K562 (cell line): ENCODE results near the gene CLCA2. TPM values are rescaled to one million over a fixed set of nuclear protein-coding genes. Genes with fewer than 3 reads are reported as not detected.

ENCODE experiments used
- ATAC-seq: fragments of 200-7000 bp; cut with Tn5 transposase; 3 replicates; pipeline ENCODE4 v1.9.1; 2020; ENCODE audit warnings: moderate library complexity
- BruUV-seq: library from RNA; stranded (reverse); fragments of 400-500 nt; replicated peaks from 2 replicates; lab custom pipeline; 2021; lab: Mats Ljungman, UMichigan
- CTCF ChIA-PET: fragments of 300-600 bp; formaldehyde crosslinking; extraction: SDS; loops from one replicate; lab custom pipeline; 2021; ENCODE audit warnings: low intra/inter-chr PET ratio; lab: Yijun Ruan, JAX
- POLR2A ChIA-PET: fragments of 300-600, 350-650 bp; sonication (Branson Sonifier 250); formaldehyde crosslinking; extraction: SDS; loops from one replicate; lab custom pipeline; 2021; ENCODE audit warnings: antibody characterized with exemption, inconsistent platforms; lab: Yijun Ruan, JAX
- DNase-seq, 4 experiments: peaks; one replicate each; pipeline versions ENCODE4 v3.0.0 to v3.0.0-alpha.2; 2011 to 2018; ENCODE audit warnings: low spot score in 3 of 4, mixed read lengths in 3 of 4; ENCODE audit errors: extremely low read depth in 1 of 4
- FAIRE-seq: peaks from 2 replicates; lab custom pipeline; 2011; peaks lifted over from hg19 to GRCh38; lab: Jason Lieb, UNC
- H2AFZ ChIP-seq: 2 replicates; pipeline ENCODE4 v1.6.0; 2011; ENCODE audit warnings: low read depth, low read length, control low read depth, inconsistent platforms
- H3K27ac ChIP-seq: fragments of 200-600 bp; 3 replicates; pipeline ENCODE4 v1.8.0; 2011; ENCODE audit warnings: low read depth, mild to moderate bottlenecking, control low read depth, inconsistent platforms, low read length, moderate library complexity, mixed read lengths; ENCODE audit errors: extremely low read depth
- H3K27me3 ChIP-seq, 2 experiments: fragments of 300-600 bp in 1 of 2; 2 replicates in 1 of 2; 3 replicates in 1 of 2; pipeline versions ENCODE4 v1.6.0 to v1.8.0; 2011; ENCODE audit warnings: inconsistent platforms in 2 of 2, low read length in 2 of 2, mild to moderate bottlenecking in 1 of 2, mixed read lengths in 1 of 2, moderate library complexity in 1 of 2; ENCODE audit not compliant: control insufficient read depth in 2 of 2, insufficient read depth in 2 of 2
- H3K36me3 ChIP-seq: fragments of 300-600 bp; 3 replicates; pipeline ENCODE4 v1.8.0; 2011; ENCODE audit warnings: mild to moderate bottlenecking, low read length, inconsistent platforms; ENCODE audit not compliant: control insufficient read depth, insufficient read depth
- H3K4me1 ChIP-seq, 2 experiments: fragments of 200-600 bp in 1 of 2; replicated peaks in 1 of 2; 2 replicates in 1 of 2; 3 replicates in 1 of 2; pipeline versions ENCODE4 v1.5.1 to v1.8.0; 2011; ENCODE audit warnings: inconsistent platforms in 2 of 2, low read length in 2 of 2, mild to moderate bottlenecking in 1 of 2, mixed read lengths in 1 of 2, moderate library complexity in 1 of 2; ENCODE audit not compliant: control insufficient read depth in 2 of 2, insufficient read depth in 2 of 2
- H3K4me2 ChIP-seq: 2 replicates; pipeline ENCODE4 v1.6.1; 2011; ENCODE audit warnings: low read length, control low read depth, inconsistent platforms, mixed read lengths; ENCODE audit not compliant: insufficient read depth
- H3K4me3 ChIP-seq: fragments of 200-600 bp; sonication (generic), shearing (Covaris generic); 2 replicates; pipeline ENCODE4 v1.5.1; 2016; ENCODE audit warnings: control low read depth, inconsistent platforms
- H3K79me2 ChIP-seq: fragments of 200-600 bp; 3 replicates; pipeline ENCODE4 v1.8.0; 2011; ENCODE audit warnings: low read length, inconsistent platforms; ENCODE audit not compliant: control insufficient read depth, insufficient read depth
- H3K9ac ChIP-seq, 2 experiments: 2 replicates each; pipeline versions ENCODE4 v1.6.0 to v1.6.1; 2011; ENCODE audit warnings: low read depth in 2 of 2, low read length in 2 of 2, control low read depth in 1 of 2, inconsistent platforms in 1 of 2, mild to moderate bottlenecking in 1 of 2, mixed read lengths in 1 of 2; ENCODE audit not compliant: insufficient read depth in 1 of 2
- H3K9me1 ChIP-seq: one replicate; pipeline ENCODE4 v1.6.0; 2011; ENCODE audit warnings: inconsistent platforms, mild to moderate bottlenecking, low read length, moderate library complexity; ENCODE audit not compliant: control insufficient read depth, insufficient read depth
- H3K9me3 ChIP-seq: replicated peaks from 2 replicates; pipeline ENCODE4 v1.5.1; 2011; ENCODE audit warnings: low read depth, low read length, inconsistent platforms; ENCODE audit not compliant: control insufficient read depth, insufficient read depth
- H4K20me1 ChIP-seq: replicated peaks from 2 replicates; pipeline ENCODE4 v1.6.1; 2011; ENCODE audit warnings: low read length, inconsistent platforms, mixed read lengths; ENCODE audit not compliant: control insufficient read depth, insufficient read depth
- ARID3A ChIP-seq: IDR thresholded peaks from 2 replicates; pipeline ENCODE4 v1.6.1; 2012; ENCODE audit warnings: low read depth, low read length, improper control_type of control experiment, borderline replicate concordance
- CTBP1 ChIP-seq: fragments of 450-650 bp; IDR thresholded peaks from 2 replicates; pipeline ENCODE4 v1.6.1; 2016; ENCODE audit warnings: borderline replicate concordance
- FOXA1 ChIP-seq: fragments of 450-650 bp; IDR thresholded peaks from 2 replicates; pipeline ENCODE4 v1.6.1; 2016; ENCODE audit warnings: mild to moderate bottlenecking, borderline replicate concordance
- GABPB2 ChIP-seq: fragments of 250-450 bp; sonication (Bioruptor Pico); conservative IDR thresholded peaks from 2 replicates; pipeline ENCODE4 v1.5.1; 2021; ENCODE audit warnings: mild to moderate bottlenecking
- MEF2D ChIP-seq: conservative IDR thresholded peaks from 2 replicates; pipeline ENCODE4 v1.6.1; 2016; ENCODE audit warnings: low read depth, missing genetic modification characterization, missing compliant biosample characterization
- NCOR1 ChIP-seq: fragments of 450-650 bp; IDR thresholded peaks from 2 replicates; pipeline ENCODE4 v1.6.1; 2016; ENCODE audit warnings: mild to moderate bottlenecking, moderate library complexity
- RNF219 ChIP-seq: fragments of 250-450 bp; sonication (Bioruptor Pico); IDR thresholded peaks from 2 replicates; pipeline ENCODE4 v1.5.0; 2022; ENCODE audit warnings: mild to moderate bottlenecking
- TAF15 ChIP-seq: fragments of 200-400 bp; formaldehyde crosslinking; IDR thresholded peaks from 2 replicates; pipeline ENCODE4 v1.6.1; 2017; ENCODE audit warnings: mild to moderate bottlenecking, low read depth, low read length, moderate library complexity
- TCF7 ChIP-seq: sonication (generic); IDR thresholded peaks from 2 replicates; pipeline ENCODE4 v1.6.1; 2016; ENCODE audit warnings: antibody characterized with exemption, borderline replicate concordance
- ZBTB5 ChIP-seq: fragments of 450-650 bp; IDR thresholded peaks from 2 replicates; pipeline ENCODE4 v1.6.1; 2017; ENCODE audit warnings: antibody characterized with exemption
- ZNF644 ChIP-seq: fragments of 200-800 bp; sonication (Bioruptor generic); IDR thresholded peaks from 2 replicates; pipeline ENCODE4 v1.6.1; 2016; ENCODE audit warnings: low read depth, missing genetic modification characterization, missing compliant biosample characterization
- WGBS: fragments of 100-300 bp; shearing (Covaris generic); methylation state at CpG from one replicate; pipeline ENCODE4 v1.1.6; 2016; ENCODE audit warnings: low coverage, mixed read lengths; ENCODE audit not compliant: insufficient coverage; ENCODE audit errors: missing lambda C conversion rate; 5-methylcytosine and 5-hydroxymethylcytosine counted together
- in situ Hi-C: fragments of 300-500 bp; cut with MboI; formaldehyde crosslinking; loops from 4 replicates; pipeline ENCODE4 v1.15.0; 2018; ENCODE audit warnings: inconsistent platforms, mixed read lengths
- intact Hi-C: fragments of 100-400 bp; cut with micrococcal nuclease; formaldehyde crosslinking; loops from 2 replicates; pipeline ENCODE4 v1.14.2; 2022
- polyA plus RNA-seq, 8 experiments: library from polyadenylated mRNA; depleted of rRNA in 4 of 8; stranded (reverse) in 5 of 8; unstranded in 3 of 8; fragments of >200 nt; fragmentation: Nextera tagmentation in 2 of 8; fragmentation: Illumina TruSeq in 1 of 8; extraction: Ambion mirVana in 2 of 8; extraction: Trizol in 1 of 8; gene quantifications; 2 replicates each; pipeline versions ENCODE4 v1.2.1 to v1.2.3, GENCODE V29; 2011 to 2014; ENCODE audit warnings: inconsistent platforms in 1 of 8, missing spikeins in 1 of 8
- total RNA-seq, 7 experiments: library from RNA; depleted of rRNA in 6 of 7; stranded (reverse); fragments of >200 nt in 6 of 7; fragmentation: Illumina TruSeq in 2 of 7; extraction: Trizol in 2 of 7; gene quantifications; 2 replicates each; pipeline versions ENCODE4 v1.2.1 to v1.2.3, GENCODE V29; 2011 to 2021; ENCODE audit warnings: low replicate concordance in 1 of 7

Gene CLCA2
- total and polyA plus RNA-seq, 9 of the 15 experiments (the other 6 are each of a cell fraction or from before 2014, with no cell fraction given) = 0.03 TPM; not detected in 8

- no peak for TF ChIP-seq RNF219 (CRISPR knock-in tag)
- no peak for TF ChIP-seq NCOR1
- TF ChIP-seq, all 486 proteins: peak for 4
These were observed 31.1 kb downstream of the CLCA2 start (continued) for GRCh38 chr1:86455073-86455472.

GRCh38 chr1:86460998-86461397 is 37.0 kb downstream of the CLCA2 start:
- peak; percentile 80 for ATAC-seq
- H3K9ac ChIP-seq = peak overlapping the region in 1 of 2 experiments; percentile 64; a peak in 1 of 4 replicates
- no peak overlapping the region for H3K4me3 ChIP-seq
- H3K27me3 ChIP-seq = no peaks in the 10 kb centered on the region
- no TSS peak for BruUV-seq
- in situ Hi-C loops = no loop called here
- H3K4me1 ChIP-seq = peaks cover 11 to 23% of the 10 kb centered on the region in 2 experiments; a peak in 4 of 5 replicates
- POLR2A ChIA-PET = interaction anchor here (0.7 to 1.6 kb wide), 4 partner anchors 9 to 26 kb away, joined by 3 to 5 read pairs (median 4); no protein-coding TSS in a partner anchor
- FAIRE-seq = peak; percentile 93
- 0 out of 2 replicates have a peak, but pooled peaks cover 7% of the 10 kb centered on the region for H3K9me3 ChIP-seq
- peak; percentile 38 to 76 (median 56) for DNase-seq
- peak overlapping the region; percentile 77 for H2AFZ ChIP-seq
- H3K36me3 ChIP-seq = no peaks in the 10 kb centered on the region
- no peaks in the 10 kb centered on the region for H3K9me1 ChIP-seq
- CTCF ChIA-PET = no interaction called here
- intact Hi-C loops = no loop called here
- WGBS = 0% methylated on average over 1 of the region's 1 CpG
- H3K27ac ChIP-seq = peak overlapping the region; percentile 61
- peak overlapping the region; percentile 46; the same call in 1 of the 2 replicates for H3K4me2 ChIP-seq
- no peaks in the 10 kb centered on the region for H3K79me2 ChIP-seq
- no peaks in the 10 kb centered on the region for H4K20me1 ChIP-seq
- TF ChIP-seq CTBP1 (peak; percentile 11; the same call in 1 of the 2 replicates), GABPB2 (no peak), TAF15 (no peak), FOXA1 (no peak), ZBTB5 (no peak), TCF7 (0 out of 2 replicates have a peak, but pooled peaks have one; percentile 50), ARID3A (peak; percentile 18; the same call in 1 of the 2 replicates), MEF2D (no peak), ZNF644 (tag) (no peak)
